Activated T-helper 1 cell treated with Interleukin-2 at 50 U/mL for 16 hours (primary cell): ENCODE results near the gene ADAMTS8.
"Not testable (repeated sequence)": the region's sequence is repeated elsewhere in the genome, so short reads cannot be mapped to it uniquely, and the experiment has no call there.

ENCODE experiments used
- DNase-seq: peaks from one replicate; pipeline ENCODE4 v3.0.0-alpha.2; 2020; ENCODE audit warnings: low read depth

The ADAMTS8 gene

GRCh38 chr11:130439160-130439519, 10.7 kb upstream of the ADAMTS8 start:
- DNase-seq: no peak

GRCh38 chr11:130438401-130439159, 10.2 kb upstream of the ADAMTS8 start:
- not testable (repeated sequence) for DNase-seq

GRCh38 chr11:130437848-130438247, 9.4 kb upstream of the ADAMTS8 start:
- no peak for DNase-seq

GRCh38 chr11:130436171-130436570, 7.8 kb upstream of the ADAMTS8 start:
- DNase-seq: no peak

GRCh38 chr11:130435671-130436070, 7.3 kb upstream of the ADAMTS8 start:
- DNase-seq: no peak

GRCh38 chr11:130434521-130435223, 6.3 kb upstream of the ADAMTS8 start:
- peak; percentile 19 for DNase-seq

GRCh38 chr11:130433357-130433756, 4.9 kb upstream of the ADAMTS8 start:
- no peak for DNase-seq

- DNase-seq: no peak
Measured at GRCh38 chr11:130431801-130432200, 3.4 kb upstream of the ADAMTS8 start.

- peak; percentile 28 for DNase-seq
Measured at GRCh38 chr11:130431331-130431773, 2.9 kb upstream of the ADAMTS8 start.

- DNase-seq: no peak
Measured at GRCh38 chr11:130429983-130430382, 1.6 kb upstream of the ADAMTS8 start.

- DNase-seq: no peak
Measured at GRCh38 chr11:130429120-130429681, 792 bp upstream of the ADAMTS8 start.

- no peak for DNase-seq
Measured at GRCh38 chr11:130427581-130428315, 661 bp downstream of the ADAMTS8 start.

GRCh38 chr11:130426837-130427341, 1.5 kb downstream of the ADAMTS8 start:
- DNase-seq: no peak

- DNase-seq: no peak
Measured at GRCh38 chr11:130426223-130426836, 2.1 kb downstream of the ADAMTS8 start.

- DNase-seq: no peak
Measured at GRCh38 chr11:130425156-130425555, 3.3 kb downstream of the ADAMTS8 start.

GRCh38 chr11:130424613-130425140, 3.7 kb downstream of the ADAMTS8 start:
- no peak for DNase-seq

GRCh38 chr11:130423541-130424142, 4.8 kb downstream of the ADAMTS8 start:
- no peak for DNase-seq

GRCh38 chr11:130422251-130422995, 6.0 kb downstream of the ADAMTS8 start:
- DNase-seq: no peak

GRCh38 chr11:130421697-130422096, 6.7 kb downstream of the ADAMTS8 start:
- no peak for DNase-seq

GRCh38 chr11:130421199-130421585, 7.2 kb downstream of the ADAMTS8 start:
- no peak for DNase-seq
